B cell (primary cell): ENCODE data around the gene GPR27. TPM values are rescaled to one million over a fixed set of nuclear protein-coding genes. Genes with fewer than 3 reads are reported as not detected.

ENCODE experiments used
- ATAC-seq: fragments of 200-7000 bp; cut with Tn5 transposase; one replicate; pipeline ENCODE4 v1.10.0; 2021; ENCODE audit warnings: low read depth, mild to moderate bottlenecking, moderate number of reproducible peaks, moderate library complexity
- CTCF ChIA-PET: fragments of 350-600 bp; sonication (Branson Sonifier 250); formaldehyde crosslinking; loops from one replicate; lab custom pipeline; 2021; ENCODE audit warnings: antibody characterized with exemption, inconsistent platforms; lab: Charles Lee
- POLR2A ChIA-PET: fragments of 350-600 bp; sonication (Branson Sonifier 250); formaldehyde crosslinking; loops from one replicate; lab custom pipeline; 2021; ENCODE audit warnings: antibody characterized with exemption; lab: Charles Lee
- DNase-seq: peaks from one replicate; pipeline ENCODE4 v3.0.0; 2013
- H2AFZ ChIP-seq: 2 replicates; pipeline ENCODE4 v1.6.1; 2012; ENCODE audit warnings: mild to moderate bottlenecking, low read depth, low read length; ENCODE audit not compliant: insufficient read depth, poor library complexity, severe bottlenecking
- H3K27ac ChIP-seq, 2 donors: 1 replicate in 1 of 2; 2 replicates in 1 of 2; pipeline ENCODE4 v1.5.1; 2012 to 2013; ENCODE audit warnings: low read length in 2 of 2, mild to moderate bottlenecking in 2 of 2, moderate library complexity in 1 of 2
- H3K27me3 ChIP-seq, 4 experiments: fragments of 200-600 bp in 1 of 4; sonication (generic) in 1 of 4; replicated peaks in 1 of 4; 1 replicate in 2 of 4; 2 replicates in 2 of 4; pipeline versions ENCODE4 v1.6.1 to v1.7.0; 2013 to 2016; ENCODE audit warnings: low read length in 3 of 4, mild to moderate bottlenecking in 2 of 4, mixed read lengths in 1 of 4, moderate library complexity in 1 of 4; ENCODE audit not compliant: insufficient read depth in 4 of 4, control insufficient read depth in 3 of 4; ENCODE audit errors: control extremely low read depth in 1 of 4
- H3K36me3 ChIP-seq, 2 experiments: replicated peaks in 1 of 2; 1 replicate in 1 of 2; 2 replicates in 1 of 2; pipeline versions ENCODE4 v1.6.1 to v1.7.1; 2013; ENCODE audit warnings: low read length in 1 of 2; ENCODE audit not compliant: insufficient read depth in 2 of 2, control insufficient read depth in 1 of 2; ENCODE audit errors: control extremely low read depth in 1 of 2, extremely low read depth in 1 of 2
- H3K4me1 ChIP-seq, 2 donors: fragments of 200-600 bp in 1 of 2; sonication (generic) in 1 of 2; 1 replicate in 1 of 2; 2 replicates in 1 of 2; pipeline versions ENCODE4 v1.5.1 to v1.6.1; 2013 to 2017; ENCODE audit warnings: low read length in 2 of 2; ENCODE audit not compliant: control insufficient read depth in 2 of 2, insufficient read depth in 2 of 2
- H3K4me2 ChIP-seq: replicated peaks from 2 replicates; pipeline ENCODE3; 2012; ENCODE audit warnings: mild to moderate bottlenecking, low read depth, low read length; ENCODE audit not compliant: poor library complexity, severe bottlenecking
- H3K4me3 ChIP-seq, 5 experiments: fragments of 200-600 bp in 1 of 5; sonication (generic) in 1 of 5; 1 replicate in 3 of 5; 2 replicates in 2 of 5; pipeline versions ENCODE4 v1.5.1 to v1.7.0; 2011 to 2016; ENCODE audit warnings: low read length in 4 of 5, mild to moderate bottlenecking in 4 of 5, low read depth in 2 of 5, control low read depth in 1 of 5, moderate library complexity in 1 of 5; ENCODE audit not compliant: insufficient read depth in 1 of 5; ENCODE audit errors: control extremely low read depth in 1 of 5, extremely low read depth in 1 of 5
- H3K79me2 ChIP-seq: fragments of 200-600 bp; sonication (generic); one replicate; pipeline ENCODE4 v1.6.0; 2016; ENCODE audit warnings: low read length; ENCODE audit not compliant: control insufficient read depth, insufficient read depth
- H3K9ac ChIP-seq: fragments of 200-600 bp; sonication (generic); 2 replicates; pipeline ENCODE4 v1.6.1; 2017; ENCODE audit warnings: mild to moderate bottlenecking, low read length, moderate library complexity
- H3K9me3 ChIP-seq, 3 donors: one replicate each; pipeline versions ENCODE4 v1.6.1 to v1.7.1; 2013; ENCODE audit warnings: low read length in 2 of 3; ENCODE audit not compliant: control insufficient read depth in 2 of 3, insufficient read depth in 1 of 3; ENCODE audit errors: control extremely low read depth in 1 of 3
- H4K20me1 ChIP-seq: 2 replicates; pipeline ENCODE4 v1.6.0; 2012; ENCODE audit warnings: mild to moderate bottlenecking, low read length; ENCODE audit not compliant: insufficient read depth, control insufficient read depth, poor library complexity, severe bottlenecking
- H3K27ac Mint-ChIP-seq: one replicate; pipeline ENCODE4 v1.8.0; 2021; ENCODE audit warnings: mixed read lengths
- H3K27me3 Mint-ChIP-seq: one replicate; pipeline ENCODE4 v1.8.0; 2021; ENCODE audit warnings: mixed read lengths
- H3K4me1 Mint-ChIP-seq: one replicate; pipeline ENCODE4 v1.8.0; 2021; ENCODE audit warnings: mixed read lengths
- H3K4me3 Mint-ChIP-seq: one replicate; pipeline ENCODE4 v1.8.0; 2021; ENCODE audit warnings: mixed read lengths
- H3K9me3 Mint-ChIP-seq: one replicate; pipeline ENCODE4 v1.8.0; 2022; ENCODE audit warnings: mixed read lengths; ENCODE audit not compliant: insufficient read depth
- EZH2 ChIP-seq: IDR thresholded peaks from 2 replicates; pipeline ENCODE4 v1.6.1; 2012; ENCODE audit warnings: borderline replicate concordance, low read depth, mild to moderate bottlenecking, moderate library complexity, low read length; ENCODE audit not compliant: insufficient read depth, poor library complexity, severe bottlenecking
- WGBS: methylation state at CpG from one replicate; pipeline ENCODE4 v1.1.5; 2013; ENCODE audit warnings: missing lambda C conversion rate; ENCODE audit not compliant: insufficient coverage; 5-methylcytosine and 5-hydroxymethylcytosine counted together
- intact Hi-C: fragments of 100-400 bp; cut with micrococcal nuclease; formaldehyde crosslinking; loops from one replicate; pipeline ENCODE4 v1.10.0; 2022
- polyA plus RNA-seq: library from polyadenylated mRNA; depleted of rRNA; stranded (reverse); fragments of >200 nt; gene quantifications from 2 replicates; pipeline ENCODE4 v1.2.3, GENCODE V29; 2012
- total RNA-seq, 2 donors: library from RNA; stranded (reverse); fragments of 120-200 nt in 1 of 2; gene quantifications; 1 replicate in 1 of 2; 2 replicates in 1 of 2; pipeline versions ENCODE4 v1.2.3 to v1.2.4, GENCODE V29; 2013 to 2022
- TF ChIP-seq, protein P1 (sequence below): fragments of 200-600 bp; IDR thresholded peaks from one replicate; pipeline ENCODE4 v1.8.0; 2022; ENCODE audit warnings: antibody characterized with exemption, mild to moderate bottlenecking

The GPR27 gene
- total and polyA plus RNA-seq, 2 donors (not counting 1 experiment from before 2014, with no cell fraction given): 0.04 TPM; not detected in 1

DNA sequence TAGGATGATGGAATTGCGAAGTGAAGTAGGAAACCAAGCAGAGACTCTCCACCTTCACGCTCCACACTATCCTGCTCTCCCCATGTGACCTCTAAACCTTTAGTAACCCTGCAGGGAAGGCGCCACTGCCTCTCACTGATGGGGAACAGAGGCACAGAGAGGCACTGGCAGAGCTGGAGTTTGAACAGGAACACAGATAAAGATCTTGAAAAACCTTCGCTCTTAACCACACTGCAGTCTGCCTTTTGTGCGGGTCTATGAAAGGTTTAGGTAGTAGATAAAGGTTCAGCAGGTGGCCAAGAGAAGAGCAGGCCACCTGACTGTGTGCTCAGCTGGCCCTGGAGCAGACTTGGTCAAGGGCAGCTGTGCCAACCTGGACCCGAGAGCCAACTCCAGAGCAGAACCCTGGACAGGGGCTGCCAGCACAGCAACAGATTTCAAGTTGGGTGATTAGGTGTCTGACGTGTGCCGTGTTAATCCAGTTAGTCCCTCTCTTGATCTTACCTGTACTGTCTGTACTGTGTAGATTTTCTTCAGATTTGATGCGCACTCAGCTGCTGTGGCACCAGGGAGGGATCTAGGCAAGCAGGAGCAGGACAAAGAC, 43.6 kb upstream of the GPR27 start:
- H4K20me1 ChIP-seq: no peaks in the 10 kb centered on the region
- H3K27me3 ChIP-seq: no peaks in the 10 kb centered on the region
- no peak overlapping the region for H3K4me2 ChIP-seq
- no peak overlapping the region for H3K9ac ChIP-seq
- ChIA-PET CTCF (interaction anchor here (1.5 to 2.9 kb wide), 5 partner anchors 10 to 1138 kb away, joined by 3 to 35 read pairs (median 6); partner anchors contain the start of gene SHQ1), POLR2A (no interaction called here)
- H3K9me3 ChIP-seq: no peaks in the 10 kb centered on the region
- no peak overlapping the region for H3K4me3 ChIP-seq
- intact Hi-C loops: loop anchor here (10.0 kb wide), 2 partner anchors 1225 to 1345 kb away; no protein-coding TSS in a partner anchor
- no peaks in the 10 kb centered on the region for H3K79me2 ChIP-seq
- no peak overlapping the region for H2AFZ ChIP-seq
- no peak overlapping the region for H3K27ac ChIP-seq
- 95% methylated on average over 6 of the region's 9 CpGs for WGBS
- Mint-ChIP-seq H3K27ac (no peak overlapping the region), H3K4me3 (no peak overlapping the region), H3K27me3 (no peaks in the 10 kb centered on the region), H3K4me1 (no peaks in the 10 kb centered on the region), H3K9me3 (no peaks in the 10 kb centered on the region)
- ATAC-seq: no peak
- no peak for DNase-seq
- TF ChIP-seq, protein P1, sequence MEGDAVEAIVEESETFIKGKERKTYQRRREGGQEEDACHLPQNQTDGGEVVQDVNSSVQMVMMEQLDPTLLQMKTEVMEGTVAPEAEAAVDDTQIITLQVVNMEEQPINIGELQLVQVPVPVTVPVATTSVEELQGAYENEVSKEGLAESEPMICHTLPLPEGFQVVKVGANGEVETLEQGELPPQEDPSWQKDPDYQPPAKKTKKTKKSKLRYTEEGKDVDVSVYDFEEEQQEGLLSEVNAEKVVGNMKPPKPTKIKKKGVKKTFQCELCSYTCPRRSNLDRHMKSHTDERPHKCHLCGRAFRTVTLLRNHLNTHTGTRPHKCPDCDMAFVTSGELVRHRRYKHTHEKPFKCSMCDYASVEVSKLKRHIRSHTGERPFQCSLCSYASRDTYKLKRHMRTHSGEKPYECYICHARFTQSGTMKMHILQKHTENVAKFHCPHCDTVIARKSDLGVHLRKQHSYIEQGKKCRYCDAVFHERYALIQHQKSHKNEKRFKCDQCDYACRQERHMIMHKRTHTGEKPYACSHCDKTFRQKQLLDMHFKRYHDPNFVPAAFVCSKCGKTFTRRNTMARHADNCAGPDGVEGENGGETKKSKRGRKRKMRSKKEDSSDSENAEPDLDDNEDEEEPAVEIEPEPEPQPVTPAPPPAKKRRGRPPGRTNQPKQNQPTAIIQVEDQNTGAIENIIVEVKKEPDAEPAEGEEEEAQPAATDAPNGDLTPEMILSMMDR: no peak
- TF ChIP-seq EZH2: no peak
- H3K4me1 ChIP-seq: no peaks in the 10 kb centered on the region
- no peaks in the 10 kb centered on the region for H3K36me3 ChIP-seq

DNA sequence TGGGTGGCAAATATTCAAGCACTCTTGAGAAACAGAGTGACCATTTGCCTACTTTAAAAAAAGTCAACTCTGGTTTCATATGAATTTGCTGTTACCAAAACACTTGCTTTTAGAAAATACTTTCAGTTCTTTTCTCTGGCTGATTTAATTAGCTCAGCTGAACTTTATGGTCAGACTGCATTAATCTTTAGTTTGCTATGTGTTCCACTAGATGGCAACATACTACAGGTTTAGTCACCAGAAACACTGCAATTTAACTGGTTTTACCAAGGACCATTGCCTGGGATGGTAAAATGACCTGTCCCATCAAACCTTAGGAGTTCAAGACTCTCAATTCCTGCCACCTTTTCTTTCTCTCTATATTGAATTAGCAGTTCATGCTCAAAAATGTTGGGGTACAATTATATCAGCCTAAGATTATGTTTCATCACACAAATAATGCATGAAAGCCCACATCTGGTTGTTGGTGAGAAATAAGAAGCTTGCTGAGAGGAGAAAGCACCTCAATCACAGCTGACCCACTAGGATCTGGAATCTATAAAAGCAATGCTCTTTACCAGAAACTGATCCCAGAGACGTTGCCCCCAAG, 42.7 kb upstream of the GPR27 start:
- Histone ChIP-seq H3K4me2 (no peak overlapping the region), H3K9me3 (no peaks in the 10 kb centered on the region), H4K20me1 (no peaks in the 10 kb centered on the region), H3K4me3 (no peak overlapping the region), H3K27ac (no peak overlapping the region), H2AFZ (no peak overlapping the region), H3K79me2 (no peaks in the 10 kb centered on the region), H3K9ac (no peak overlapping the region), H3K4me1 (no peaks in the 10 kb centered on the region), H3K27me3 (peaks cover 0 to 3% (median 0%) of the 10 kb centered on the region in 4 experiments), H3K36me3 (no peaks in the 10 kb centered on the region)
- CTCF ChIA-PET: interaction anchor here (0.7 to 4.3 kb wide), 12 partner anchors 9 to 1375 kb away, joined by 3 to 35 read pairs (median 6); partner anchors contain the start of gene SHQ1
- POLR2A ChIA-PET: no interaction called here
- Mint-ChIP-seq H3K27ac (no peak overlapping the region), H3K4me1 (no peaks in the 10 kb centered on the region), H3K27me3 (no peaks in the 10 kb centered on the region), H3K4me3 (no peak overlapping the region), H3K9me3 (no peaks in the 10 kb centered on the region)
- 44% methylated on average over 1 of the region's 1 CpG for WGBS
- ATAC-seq: peak; percentile 21
- TF ChIP-seq EZH2: no peak
- TF ChIP-seq, protein P1: peak; percentile 77
- DNase-seq: peak; percentile 56
- intact Hi-C loops: loop anchor here (1.0 to 10.0 kb wide), 5 partner anchors 164 to 1375 kb away; no protein-coding TSS in a partner anchor
